WERI-Rb-1 (cell line): ENCODE data around the gene HTR3E.

Experiments used
- DNase-seq: peaks from one replicate; pipeline ENCODE4 v3.0.0-alpha.2; 2020
- H3K27ac ChIP-seq: fragments of 250-450 bp; sonication (Bioruptor Pico); 2 replicates; pipeline ENCODE4 v1.5.1; 2020; ENCODE audit warnings: mild to moderate bottlenecking, moderate library complexity
- H3K27me3 ChIP-seq: fragments of 250-450 bp; sonication (Bioruptor Pico); 2 replicates; pipeline ENCODE4 v1.5.1; 2021; ENCODE audit warnings: mild to moderate bottlenecking, low read depth, moderate library complexity; ENCODE audit not compliant: insufficient read depth, severe bottlenecking
- H3K36me3 ChIP-seq: fragments of 250-450 bp; sonication (Bioruptor Pico); 2 replicates; pipeline ENCODE4 v1.5.1; 2020; ENCODE audit warnings: mild to moderate bottlenecking, moderate library complexity
- H3K4me3 ChIP-seq: 2 replicates; pipeline ENCODE4 v1.5.1; 2011; ENCODE audit warnings: low read depth, mild to moderate bottlenecking, control low read depth, low read length
- H3K9me3 ChIP-seq: fragments of 250-450 bp; sonication (Bioruptor Pico); 2 replicates; pipeline ENCODE4 v1.5.1; 2021; ENCODE audit warnings: mild to moderate bottlenecking, moderate library complexity; ENCODE audit not compliant: severe bottlenecking
- TF ChIP-seq, protein P1 (sequence below): IDR thresholded peaks from 2 replicates; pipeline ENCODE4 v1.5.1; 2011; ENCODE audit warnings: low read depth, mild to moderate bottlenecking, control low read depth, inconsistent platforms, low read length

HTR3E gene

DNA sequence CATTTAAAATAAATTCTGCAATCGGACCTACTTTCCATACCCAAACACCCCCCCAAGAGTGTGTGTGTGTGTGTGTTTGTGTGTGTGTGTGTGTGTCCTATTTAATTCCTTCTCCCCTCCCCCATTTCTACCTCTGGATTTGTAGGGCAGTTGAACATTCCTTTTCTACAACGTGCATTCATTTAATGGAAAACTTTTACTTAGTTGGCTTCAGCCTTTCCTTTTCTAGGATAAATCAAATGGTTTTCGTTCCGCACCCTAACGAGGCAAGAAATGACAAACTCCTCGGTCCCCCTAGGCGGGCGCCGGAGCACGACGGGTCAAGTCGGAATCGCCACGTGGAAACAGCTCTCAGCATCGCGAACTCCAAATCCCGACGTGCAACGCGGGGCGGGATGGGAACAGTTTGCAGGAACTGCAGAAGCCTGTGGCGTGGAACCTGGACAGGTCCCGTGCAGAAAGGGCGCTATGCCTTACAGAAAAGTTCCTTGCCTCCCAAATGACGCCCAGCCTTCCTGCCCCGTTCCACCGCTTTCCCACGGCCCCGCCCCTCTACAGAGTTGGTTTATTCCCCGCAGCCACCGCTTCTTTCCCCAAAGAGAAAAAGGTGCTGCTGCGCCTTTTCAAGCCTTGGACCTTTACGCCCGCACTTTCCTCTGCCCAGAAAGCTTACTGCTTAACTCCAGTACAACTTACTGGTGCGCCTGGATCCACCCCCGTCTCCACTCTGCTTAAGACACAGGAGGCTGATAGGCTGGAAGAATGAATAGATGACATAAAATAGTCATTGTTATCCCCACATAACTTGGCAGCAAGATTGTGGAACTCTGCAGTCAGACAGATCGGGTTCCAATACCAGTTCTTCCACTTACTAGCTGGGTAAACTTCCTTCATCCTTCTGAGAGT, 37.2 kb downstream of the HTR3E start:
- Histone ChIP-seq H3K36me3 (peaks cover 21% of the 10 kb centered on the region), H3K27ac (peak overlapping the region; percentile 84), H3K9me3 (no peaks in the 10 kb centered on the region), H3K27me3 (no peaks in the 10 kb centered on the region), H3K4me3 (peak overlapping the region; percentile 99)
- TF ChIP-seq, protein P1, sequence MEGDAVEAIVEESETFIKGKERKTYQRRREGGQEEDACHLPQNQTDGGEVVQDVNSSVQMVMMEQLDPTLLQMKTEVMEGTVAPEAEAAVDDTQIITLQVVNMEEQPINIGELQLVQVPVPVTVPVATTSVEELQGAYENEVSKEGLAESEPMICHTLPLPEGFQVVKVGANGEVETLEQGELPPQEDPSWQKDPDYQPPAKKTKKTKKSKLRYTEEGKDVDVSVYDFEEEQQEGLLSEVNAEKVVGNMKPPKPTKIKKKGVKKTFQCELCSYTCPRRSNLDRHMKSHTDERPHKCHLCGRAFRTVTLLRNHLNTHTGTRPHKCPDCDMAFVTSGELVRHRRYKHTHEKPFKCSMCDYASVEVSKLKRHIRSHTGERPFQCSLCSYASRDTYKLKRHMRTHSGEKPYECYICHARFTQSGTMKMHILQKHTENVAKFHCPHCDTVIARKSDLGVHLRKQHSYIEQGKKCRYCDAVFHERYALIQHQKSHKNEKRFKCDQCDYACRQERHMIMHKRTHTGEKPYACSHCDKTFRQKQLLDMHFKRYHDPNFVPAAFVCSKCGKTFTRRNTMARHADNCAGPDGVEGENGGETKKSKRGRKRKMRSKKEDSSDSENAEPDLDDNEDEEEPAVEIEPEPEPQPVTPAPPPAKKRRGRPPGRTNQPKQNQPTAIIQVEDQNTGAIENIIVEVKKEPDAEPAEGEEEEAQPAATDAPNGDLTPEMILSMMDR: 0 out of 2 replicates have a peak, but pooled peaks have one; percentile 2
- DNase-seq: peak; percentile 90

GRCh38 chr3:184134746-184135148, 37.9 kb downstream of the HTR3E start:
- Histone ChIP-seq H3K9me3 (no peaks in the 10 kb centered on the region), H3K27ac (peak overlapping the region; percentile 84), H3K36me3 (peaks cover 23% of the 10 kb centered on the region), H3K27me3 (no peaks in the 10 kb centered on the region), H3K4me3 (peak overlapping the region; percentile 99)
- TF ChIP-seq, protein P1: no peak
- DNase-seq: no peak

- Histone ChIP-seq H3K27ac (peak within 1 kb of the TSS; percentile 84), H3K9me3 (no peaks in the 10 kb centered on the region), H3K27me3 (no peaks in the 10 kb centered on the region), H3K4me3 (peak within 1 kb of the TSS; percentile 99), H3K36me3 (peaks cover 29% of the 10 kb centered on the region)
- TF ChIP-seq, protein P1: peak; percentile 42
- DNase-seq: peak; percentile 97
These were observed 38.5 kb downstream of the HTR3E start, which contains the start of gene EIF2B5 for GRCh38 chr3:184135149-184135910. Gene EIF2B5 (plus strand): TSS chr3:184135358. CDS start chr3:184135386, 28 bp downstream.

DNA sequence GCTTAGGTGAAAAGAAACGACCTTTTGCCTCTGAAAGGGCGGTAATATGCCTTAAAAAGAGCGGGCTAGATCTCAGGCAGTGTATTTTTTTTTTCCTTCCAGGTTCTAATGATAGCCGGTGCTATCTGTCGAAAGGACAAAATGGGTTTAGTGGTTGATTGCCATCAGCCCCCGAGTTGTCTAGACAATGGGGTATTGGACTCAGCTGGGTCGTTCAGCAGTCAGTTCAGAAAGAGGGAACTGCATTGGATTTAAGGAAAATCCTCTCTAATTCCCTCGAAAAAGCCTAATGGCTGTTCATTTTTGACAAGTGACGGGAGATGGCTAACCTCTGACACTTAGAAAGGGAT, 39.0 kb downstream of the HTR3E start:
- no peak for DNase-seq
- Histone ChIP-seq H3K9me3 (no peaks in the 10 kb centered on the region), H3K27me3 (no peaks in the 10 kb centered on the region), H3K4me3 (peak overlapping the region; percentile 99), H3K27ac (peak overlapping the region; percentile 84), H3K36me3 (peaks cover 35% of the 10 kb centered on the region)
- TF ChIP-seq, protein P1: no peak

- no peak overlapping the region for H3K4me3 ChIP-seq
- TF ChIP-seq, protein P1: no peak
- no peak overlapping the region for H3K27ac ChIP-seq
- H3K9me3 ChIP-seq: no peaks in the 10 kb centered on the region
- H3K36me3 ChIP-seq: peaks cover 78% of the 10 kb centered on the region
- no peaks in the 10 kb centered on the region for H3K27me3 ChIP-seq
- DNase-seq: no peak
These were observed 43.6 kb downstream of the HTR3E start for GRCh38 chr3:184140436-184140835.
